B cell (primary cell): ENCODE results near the gene TIMM10. TPM values are rescaled to one million over a fixed set of nuclear protein-coding genes. Genes with fewer than 3 reads are reported as not detected.

Experiments used
- ATAC-seq: fragments of 200-7000 bp; cut with Tn5 transposase; one replicate; pipeline ENCODE4 v1.10.0; 2021; ENCODE audit warnings: low read depth, mild to moderate bottlenecking, moderate number of reproducible peaks, moderate library complexity
- CTCF ChIA-PET: fragments of 350-600 bp; sonication (Branson Sonifier 250); formaldehyde crosslinking; loops from one replicate; lab custom pipeline; 2021; ENCODE audit warnings: antibody characterized with exemption, inconsistent platforms; lab: Charles Lee
- POLR2A ChIA-PET: fragments of 350-600 bp; sonication (Branson Sonifier 250); formaldehyde crosslinking; loops from one replicate; lab custom pipeline; 2021; ENCODE audit warnings: antibody characterized with exemption; lab: Charles Lee
- DNase-seq: peaks from one replicate; pipeline ENCODE4 v3.0.0; 2013
- H2AFZ ChIP-seq: 2 replicates; pipeline ENCODE4 v1.6.1; 2012; ENCODE audit warnings: mild to moderate bottlenecking, low read depth, low read length; ENCODE audit not compliant: insufficient read depth, poor library complexity, severe bottlenecking
- H3K27ac ChIP-seq, 2 donors: 1 replicate in 1 of 2; 2 replicates in 1 of 2; pipeline ENCODE4 v1.5.1; 2012 to 2013; ENCODE audit warnings: low read length in 2 of 2, mild to moderate bottlenecking in 2 of 2, moderate library complexity in 1 of 2
- H3K27me3 ChIP-seq, 4 experiments: fragments of 200-600 bp in 1 of 4; sonication (generic) in 1 of 4; replicated peaks in 1 of 4; 1 replicate in 2 of 4; 2 replicates in 2 of 4; pipeline versions ENCODE4 v1.6.1 to v1.7.0; 2013 to 2016; ENCODE audit warnings: low read length in 3 of 4, mild to moderate bottlenecking in 2 of 4, mixed read lengths in 1 of 4, moderate library complexity in 1 of 4; ENCODE audit not compliant: insufficient read depth in 4 of 4, control insufficient read depth in 3 of 4; ENCODE audit errors: control extremely low read depth in 1 of 4
- H3K36me3 ChIP-seq, 2 experiments: replicated peaks in 1 of 2; 1 replicate in 1 of 2; 2 replicates in 1 of 2; pipeline versions ENCODE4 v1.6.1 to v1.7.1; 2013; ENCODE audit warnings: low read length in 1 of 2; ENCODE audit not compliant: insufficient read depth in 2 of 2, control insufficient read depth in 1 of 2; ENCODE audit errors: control extremely low read depth in 1 of 2, extremely low read depth in 1 of 2
- H3K4me1 ChIP-seq, 2 donors: fragments of 200-600 bp in 1 of 2; sonication (generic) in 1 of 2; 1 replicate in 1 of 2; 2 replicates in 1 of 2; pipeline versions ENCODE4 v1.5.1 to v1.6.1; 2013 to 2017; ENCODE audit warnings: low read length in 2 of 2; ENCODE audit not compliant: control insufficient read depth in 2 of 2, insufficient read depth in 2 of 2
- H3K4me2 ChIP-seq: replicated peaks from 2 replicates; pipeline ENCODE3; 2012; ENCODE audit warnings: mild to moderate bottlenecking, low read depth, low read length; ENCODE audit not compliant: poor library complexity, severe bottlenecking
- H3K4me3 ChIP-seq, 5 experiments: fragments of 200-600 bp in 1 of 5; sonication (generic) in 1 of 5; 1 replicate in 3 of 5; 2 replicates in 2 of 5; pipeline versions ENCODE4 v1.5.1 to v1.7.0; 2011 to 2016; ENCODE audit warnings: low read length in 4 of 5, mild to moderate bottlenecking in 4 of 5, low read depth in 2 of 5, control low read depth in 1 of 5, moderate library complexity in 1 of 5; ENCODE audit not compliant: insufficient read depth in 1 of 5; ENCODE audit errors: control extremely low read depth in 1 of 5, extremely low read depth in 1 of 5
- H3K79me2 ChIP-seq: fragments of 200-600 bp; sonication (generic); one replicate; pipeline ENCODE4 v1.6.0; 2016; ENCODE audit warnings: low read length; ENCODE audit not compliant: control insufficient read depth, insufficient read depth
- H3K9ac ChIP-seq: fragments of 200-600 bp; sonication (generic); 2 replicates; pipeline ENCODE4 v1.6.1; 2017; ENCODE audit warnings: mild to moderate bottlenecking, low read length, moderate library complexity
- H3K9me3 ChIP-seq, 3 donors: one replicate each; pipeline versions ENCODE4 v1.6.1 to v1.7.1; 2013; ENCODE audit warnings: low read length in 2 of 3; ENCODE audit not compliant: control insufficient read depth in 2 of 3, insufficient read depth in 1 of 3; ENCODE audit errors: control extremely low read depth in 1 of 3
- H4K20me1 ChIP-seq: 2 replicates; pipeline ENCODE4 v1.6.0; 2012; ENCODE audit warnings: mild to moderate bottlenecking, low read length; ENCODE audit not compliant: insufficient read depth, control insufficient read depth, poor library complexity, severe bottlenecking
- H3K27ac Mint-ChIP-seq: one replicate; pipeline ENCODE4 v1.8.0; 2021; ENCODE audit warnings: mixed read lengths
- H3K27me3 Mint-ChIP-seq: one replicate; pipeline ENCODE4 v1.8.0; 2021; ENCODE audit warnings: mixed read lengths
- H3K4me1 Mint-ChIP-seq: one replicate; pipeline ENCODE4 v1.8.0; 2021; ENCODE audit warnings: mixed read lengths
- H3K4me3 Mint-ChIP-seq: one replicate; pipeline ENCODE4 v1.8.0; 2021; ENCODE audit warnings: mixed read lengths
- H3K9me3 Mint-ChIP-seq: one replicate; pipeline ENCODE4 v1.8.0; 2022; ENCODE audit warnings: mixed read lengths; ENCODE audit not compliant: insufficient read depth
- CTCF ChIP-seq: fragments of 200-600 bp; IDR thresholded peaks from one replicate; pipeline ENCODE4 v1.8.0; 2022; ENCODE audit warnings: antibody characterized with exemption, mild to moderate bottlenecking
- EZH2 ChIP-seq: IDR thresholded peaks from 2 replicates; pipeline ENCODE4 v1.6.1; 2012; ENCODE audit warnings: borderline replicate concordance, low read depth, mild to moderate bottlenecking, moderate library complexity, low read length; ENCODE audit not compliant: insufficient read depth, poor library complexity, severe bottlenecking
- WGBS: methylation state at CpG from one replicate; pipeline ENCODE4 v1.1.5; 2013; ENCODE audit warnings: missing lambda C conversion rate; ENCODE audit not compliant: insufficient coverage; 5-methylcytosine and 5-hydroxymethylcytosine counted together
- intact Hi-C: fragments of 100-400 bp; cut with micrococcal nuclease; formaldehyde crosslinking; loops from one replicate; pipeline ENCODE4 v1.10.0; 2022
- polyA plus RNA-seq: library from polyadenylated mRNA; depleted of rRNA; stranded (reverse); fragments of >200 nt; gene quantifications from 2 replicates; pipeline ENCODE4 v1.2.3, GENCODE V29; 2012
- total RNA-seq, 2 donors: library from RNA; stranded (reverse); fragments of 120-200 nt in 1 of 2; gene quantifications; 1 replicate in 1 of 2; 2 replicates in 1 of 2; pipeline versions ENCODE4 v1.2.3 to v1.2.4, GENCODE V29; 2013 to 2022

Gene TIMM10
- total and polyA plus RNA-seq, 2 donors (not counting 1 experiment from before 2014, with no cell fraction given) = 36.5 to 39.6 TPM

- ChIA-PET CTCF (interaction anchor here (0.6 to 5.5 kb wide), 4 partner anchors 15 to 244 kb away, joined by 4 to 49 read pairs (median 8); no protein-coding TSS in a partner anchor), POLR2A (no interaction called here)
- Histone ChIP-seq H3K27me3 (no peaks in the 10 kb centered on the region), H3K9ac (no peak overlapping the region), H3K36me3 (no peaks in the 10 kb centered on the region), H4K20me1 (no peaks in the 10 kb centered on the region), H3K79me2 (no peaks in the 10 kb centered on the region), H3K4me2 (no peak overlapping the region), H3K9me3 (no peaks in the 10 kb centered on the region), H2AFZ (no peak overlapping the region), H3K27ac (no peak overlapping the region), H3K4me1 (peaks cover 0 to 7% of the 10 kb centered on the region in 2 donors), H3K4me3 (no peak overlapping the region)
- DNase-seq (no peak), ATAC-seq (no peak)
- H3K4me3 Mint-ChIP-seq = no peak overlapping the region
- 90% methylated on average over 7 of the region's 7 CpGs for WGBS
- intact Hi-C loops = no loop called here
- H3K4me1 Mint-ChIP-seq = peaks cover 18% of the 10 kb centered on the region
- no peak overlapping the region for H3K27ac Mint-ChIP-seq
- H3K9me3 Mint-ChIP-seq = no peaks in the 10 kb centered on the region
- no peaks in the 10 kb centered on the region for H3K27me3 Mint-ChIP-seq
- no peak for TF ChIP-seq EZH2
- TF ChIP-seq CTCF = no peak
Measured at GRCh38 chr11:57508341-57509170, 22.0 kb downstream of the TIMM10 start.

DNA sequence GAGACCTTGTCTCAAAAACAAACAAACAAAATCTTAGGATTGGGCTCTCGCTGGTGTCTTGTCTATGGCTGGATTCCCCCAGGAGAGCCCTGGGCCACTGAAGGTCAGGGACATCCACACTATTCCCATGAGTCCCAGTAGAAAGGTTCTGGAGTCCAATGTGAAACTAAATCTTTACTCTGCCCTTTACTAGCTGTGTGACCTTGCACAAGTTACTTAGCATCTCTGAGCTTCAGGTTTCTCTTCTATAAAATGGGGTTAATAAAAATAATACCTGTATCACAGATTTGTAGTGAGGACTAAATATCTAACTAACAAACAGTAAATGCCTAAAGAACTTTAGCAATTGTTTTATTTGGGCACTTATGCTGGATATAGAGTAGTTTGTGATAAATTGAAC is 24.0 kb downstream of the TIMM10 start:
- ChIA-PET POLR2A (no interaction called here), CTCF (interaction anchor here (0.6 to 5.5 kb wide), 5 partner anchors 13 to 827 kb away, joined by 3 to 49 read pairs (median 3); no protein-coding TSS in a partner anchor)
- Histone ChIP-seq H3K4me3 (no peak overlapping the region), H3K36me3 (no peaks in the 10 kb centered on the region), H3K4me1 (no peaks in the 10 kb centered on the region), H3K27me3 (no peaks in the 10 kb centered on the region), H3K27ac (no peak overlapping the region), H3K4me2 (no peak overlapping the region), H3K9ac (no peak overlapping the region), H3K9me3 (no peaks in the 10 kb centered on the region), H3K79me2 (no peaks in the 10 kb centered on the region), H4K20me1 (no peaks in the 10 kb centered on the region), H2AFZ (no peak overlapping the region)
- peaks cover under 1% of the 10 kb centered on the region for H3K4me1 Mint-ChIP-seq
- TF ChIP-seq CTCF (no peak), EZH2 (no peak)
- H3K9me3 Mint-ChIP-seq = no peaks in the 10 kb centered on the region
- no peaks in the 10 kb centered on the region for H3K27me3 Mint-ChIP-seq
- intact Hi-C loops = no loop called here
- H3K27ac Mint-ChIP-seq = no peak overlapping the region
- H3K4me3 Mint-ChIP-seq = no peak overlapping the region
- WGBS = 93% methylated on average over 1 of the region's 1 CpG
- ATAC-seq (no peak), DNase-seq (no peak)
